Activated CD4-positive, alpha-beta T cell treated with anti-CD3 and anti-CD28 coated beads, Interleukin-2, Interleukin-6, amounts not matched to agents 100 ng/mL and 50 ng/mL, durations not matched to agents 16 hours and 8 hours (primary cell): ENCODE results near the gene LCT.

Experiments
- DNase-seq: peaks from one replicate; pipeline ENCODE4 v3.0.0-alpha.2; 2020

LCT gene

GRCh38 chr2:135741043-135741394 lies 96.0 kb downstream of the LCT start:
- DNase-seq: no peak

- DNase-seq: no peak
These were observed 96.8 kb downstream of the LCT start for GRCh38 chr2:135740206-135740605.
